Uterus (tissue), 2 donors: ENCODE data around the gene PDE3B.

Source experiments
- CTCF ChIP-seq, 4 experiments: fragments of 200-600 bp in 2 of 4; fragments of 450-650 bp in 2 of 4; sonication (generic) in 2 of 4; IDR thresholded peaks; one replicate each; pipeline ENCODE4 v1.5.1; 2016 to 2019; ENCODE audit warnings: antibody characterized with exemption in 4 of 4, mild to moderate bottlenecking in 2 of 4, moderate library complexity in 1 of 4
- POLR2A ChIP-seq, 2 donors: fragments of 450-650 bp; IDR thresholded peaks; one replicate each; pipeline ENCODE4 v1.6.1; 2016; ENCODE audit warnings: antibody characterized with exemption in 2 of 2, mild to moderate bottlenecking in 1 of 2, moderate library complexity in 1 of 2

GRCh38 chr11:14641801-14642200 is 1.8 kb upstream of the PDE3B start:
- TF ChIP-seq POLR2A (IDR thresholded peaks at IDR 0.05): no peak
- no peak for TF ChIP-seq CTCF (IDR thresholded peaks at IDR 0.05)
